ENCODE measurements around the gene COPS6. TPM values are rescaled to one million over a fixed set of nuclear protein-coding genes. Genes with fewer than 3 reads are reported as not detected.
A peak's percentile ranks its signal among the peaks of the same experiment; 100 is the strongest.

Gene COPS6
- total and polyA plus RNA-seq, 3 donors from 2014 or later: 88.1 to 141 (median 99.5) TPM

- TF ChIP-seq CTCF (IDR thresholded peaks at IDR 0.05) (no peak), POLR2A (IDR thresholded peaks at IDR 0.05) (peak; percentile 15)
- Histone ChIP-seq H3K4me1 (peaks cover 24% of the 10 kb centered on the region), H3K27ac (peak within 1 kb of the TSS; percentile 99), H3K9me3 (no peaks in the 10 kb centered on the region), H3K36me3 (ENCODE audit: low read depth, missing control alignments) (no peaks in the 10 kb centered on the region), H3K4me3 (peak within 1 kb of the TSS; percentile 96 to 97), H3K27me3 (no peaks in the 10 kb centered on the region)
- intact Hi-C loops (cut with DNase I; ENCODE audit: low total_unique reads): no loop called here
- peak; percentile 92 for DNase-seq
- 0 to 1% methylated on average over 24 to 47 of the region's 47 CpGs for WGBS, 2 donors
Measured at GRCh38 chr7:100049441-100050291, 39.1 kb upstream of the COPS6 start, which contains the start of gene ZSCAN21. Gene ZSCAN21, plus strand, starts transcription at chr7:100049774. Its CDS starts 7,233 bp downstream, at chr7:100057007.

- no peak overlapping the region for H3K4me3 ChIP-seq
- DNase-seq: no peak
- intact Hi-C loops (cut with DNase I; ENCODE audit: low total_unique reads): no loop called here
- no peak for TF ChIP-seq CTCF (IDR thresholded peaks at IDR 0.05)
- TF ChIP-seq POLR2A (IDR thresholded peaks at IDR 0.05): no peak
- 41 to 58% methylated on average over 3 of the region's 3 CpGs for WGBS, 2 donors
- H3K4me1 ChIP-seq: peaks cover 24% of the 10 kb centered on the region
- no peaks in the 10 kb centered on the region for H3K36me3 ChIP-seq (ENCODE audit: low read depth, missing control alignments)
- no peaks in the 10 kb centered on the region for H3K27me3 ChIP-seq
- H3K9me3 ChIP-seq: no peaks in the 10 kb centered on the region
- H3K27ac ChIP-seq: peak overlapping the region in 1 of 2 donors; percentile 19
Measured at GRCh38 chr7:100051611-100052010, 37.2 kb upstream of the COPS6 start.

GRCh38 chr7:100053215-100053614, 35.6 kb upstream of the COPS6 start:
- Histone ChIP-seq H3K27me3 (no peaks in the 10 kb centered on the region), H3K27ac (no peak overlapping the region), H3K4me3 (no peak overlapping the region), H3K36me3 (ENCODE audit: low read depth, missing control alignments) (no peaks in the 10 kb centered on the region), H3K9me3 (no peaks in the 10 kb centered on the region), H3K4me1 (peaks cover 24% of the 10 kb centered on the region)
- peak; percentile 47 for DNase-seq
- 37 to 55% methylated on average over 3 of the region's 3 CpGs for WGBS, 2 donors
- TF ChIP-seq POLR2A (IDR thresholded peaks at IDR 0.05) (no peak), CTCF (IDR thresholded peaks at IDR 0.05) (peak in 2 of 3 experiments; percentile 26 to 27)
- intact Hi-C loops (cut with DNase I; ENCODE audit: low total_unique reads): no loop called here

GRCh38 chr7:100057006-100057405, 31.8 kb upstream of the COPS6 start:
- H3K27ac ChIP-seq: no peak overlapping the region
- TF ChIP-seq CTCF (IDR thresholded peaks at IDR 0.05): no peak
- no peak for TF ChIP-seq POLR2A (IDR thresholded peaks at IDR 0.05)
- H3K4me3 ChIP-seq: no peak overlapping the region
- H3K36me3 ChIP-seq (ENCODE audit: low read depth, missing control alignments): no peaks in the 10 kb centered on the region
- peaks cover 9% of the 10 kb centered on the region for H3K4me1 ChIP-seq
- no peaks in the 10 kb centered on the region for H3K9me3 ChIP-seq
- intact Hi-C loops (cut with DNase I; ENCODE audit: low total_unique reads): no loop called here
- no peak for DNase-seq
- 96 to 98% methylated on average over 6 to 10 of the region's 10 CpGs for WGBS, 2 donors
- H3K27me3 ChIP-seq: no peaks in the 10 kb centered on the region
